Measurements from ENCODE around the gene LYRM4. TPM values are rescaled to one million over a fixed set of nuclear protein-coding genes. Genes with fewer than 3 reads are reported as not detected.

LYRM4 gene
- total and polyA plus RNA-seq, 4 donors = 15.2 to 23.2 (median 19.1) TPM

DNA sequence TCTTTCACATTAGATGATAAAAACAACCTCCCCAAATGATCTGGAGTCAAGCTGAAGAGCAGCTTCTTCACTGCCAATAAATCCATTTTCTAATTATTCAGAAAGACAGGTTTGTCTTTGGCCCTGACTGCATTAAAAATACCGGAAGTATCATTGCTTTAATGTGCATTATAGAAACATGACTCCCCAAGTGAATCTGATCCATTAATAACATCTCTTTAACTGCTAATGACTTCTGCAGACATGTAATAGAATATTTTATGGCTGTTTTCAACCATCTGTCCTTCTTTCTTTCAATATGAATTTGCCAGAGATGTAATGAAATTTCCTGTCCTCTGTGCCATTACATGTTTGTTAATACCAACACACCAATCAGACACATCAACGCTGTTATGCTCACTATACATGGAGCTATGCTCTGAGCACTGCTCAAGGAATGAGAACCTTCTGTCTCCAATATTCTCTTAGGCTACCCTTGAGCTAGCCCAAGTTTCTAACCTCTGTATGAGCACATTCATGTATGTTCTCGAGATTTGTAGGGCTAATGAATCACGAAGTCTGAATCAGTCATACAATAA is 87.8 kb downstream of the LYRM4 start:
- Histone ChIP-seq H3K4me3 (no peak overlapping the region), H3K27ac (ENCODE audit: low read depth in 1 of 2, low read length in 1 of 2) (no peak overlapping the region), H3K36me3 (ENCODE audit: control insufficient read depth in 4 of 4, insufficient read depth in 4 of 4, low read length in 4 of 4) (no peaks in the 10 kb centered on the region), H3K4me1 (ENCODE audit: control insufficient read depth in 5 of 5, insufficient read depth in 5 of 5, low read length in 5 of 5) (peaks cover 0 to 23% (median 0%) of the 10 kb centered on the region in 5 donors), H3K9me3 (ENCODE audit: control insufficient read depth in 4 of 4, insufficient read depth in 3 of 4, low read length in 3 of 4) (no peaks in the 10 kb centered on the region), H3K27me3 (ENCODE audit: control insufficient read depth in 3 of 3, insufficient read depth in 3 of 3, low read length in 2 of 3) (no peaks in the 10 kb centered on the region), H3K9ac (ENCODE audit: insufficient read depth in 1 of 2, low read length in 2 of 2) (no peak overlapping the region)
- TF ChIP-seq, protein P1, sequence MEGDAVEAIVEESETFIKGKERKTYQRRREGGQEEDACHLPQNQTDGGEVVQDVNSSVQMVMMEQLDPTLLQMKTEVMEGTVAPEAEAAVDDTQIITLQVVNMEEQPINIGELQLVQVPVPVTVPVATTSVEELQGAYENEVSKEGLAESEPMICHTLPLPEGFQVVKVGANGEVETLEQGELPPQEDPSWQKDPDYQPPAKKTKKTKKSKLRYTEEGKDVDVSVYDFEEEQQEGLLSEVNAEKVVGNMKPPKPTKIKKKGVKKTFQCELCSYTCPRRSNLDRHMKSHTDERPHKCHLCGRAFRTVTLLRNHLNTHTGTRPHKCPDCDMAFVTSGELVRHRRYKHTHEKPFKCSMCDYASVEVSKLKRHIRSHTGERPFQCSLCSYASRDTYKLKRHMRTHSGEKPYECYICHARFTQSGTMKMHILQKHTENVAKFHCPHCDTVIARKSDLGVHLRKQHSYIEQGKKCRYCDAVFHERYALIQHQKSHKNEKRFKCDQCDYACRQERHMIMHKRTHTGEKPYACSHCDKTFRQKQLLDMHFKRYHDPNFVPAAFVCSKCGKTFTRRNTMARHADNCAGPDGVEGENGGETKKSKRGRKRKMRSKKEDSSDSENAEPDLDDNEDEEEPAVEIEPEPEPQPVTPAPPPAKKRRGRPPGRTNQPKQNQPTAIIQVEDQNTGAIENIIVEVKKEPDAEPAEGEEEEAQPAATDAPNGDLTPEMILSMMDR (IDR thresholded peaks at IDR 0.05; ENCODE audit: control extremely low read depth, extremely low read depth) = no peak
- WGBS, 2 donors = 89 to 90% methylated on average over 4 of the region's 4 CpGs
- DNase-seq = no peak
- no peak for ATAC-seq (ENCODE audit: insufficient read depth, low FRiP score)

DNA sequence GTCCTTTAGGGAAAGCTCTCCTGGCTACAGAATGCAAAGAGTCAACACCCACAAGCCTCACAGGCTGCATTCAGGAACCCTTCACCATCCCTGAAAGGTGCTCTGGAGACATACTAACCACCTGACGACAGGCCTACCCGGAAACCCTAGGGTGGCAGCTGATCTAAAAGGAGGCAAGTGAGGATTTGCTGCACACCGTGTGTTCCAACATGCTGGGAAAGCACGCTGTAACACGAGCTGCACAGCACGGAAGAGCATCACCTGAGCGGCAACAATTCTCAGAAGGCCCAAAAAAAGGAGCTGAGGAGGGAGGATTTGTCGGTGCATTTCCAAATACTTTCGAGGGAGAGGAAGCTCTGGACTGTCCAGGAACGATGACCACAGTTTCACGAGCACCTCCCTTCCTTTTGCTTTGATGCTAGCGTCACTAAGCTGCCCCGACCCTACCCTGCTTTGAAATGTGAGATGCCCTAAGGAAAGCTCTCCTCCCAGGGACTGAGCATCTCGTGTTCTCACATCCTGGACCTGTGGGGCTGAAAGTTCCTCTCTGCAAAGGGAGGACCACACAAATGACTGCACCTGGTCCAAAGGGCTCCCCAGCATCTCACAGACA is 88.6 kb downstream of the LYRM4 start:
- Histone ChIP-seq H3K4me3 (no peak overlapping the region), H3K27me3 (ENCODE audit: control insufficient read depth in 3 of 3, insufficient read depth in 3 of 3, low read length in 2 of 3) (no peaks in the 10 kb centered on the region), H3K4me1 (ENCODE audit: control insufficient read depth in 5 of 5, insufficient read depth in 5 of 5, low read length in 5 of 5) (peaks cover 0 to 30% (median 0%) of the 10 kb centered on the region in 5 donors), H3K9ac (ENCODE audit: insufficient read depth in 1 of 2, low read length in 2 of 2) (no peak overlapping the region), H3K36me3 (ENCODE audit: control insufficient read depth in 4 of 4, insufficient read depth in 4 of 4, low read length in 4 of 4) (no peaks in the 10 kb centered on the region), H3K27ac (ENCODE audit: low read depth in 1 of 2, low read length in 1 of 2) (no peak overlapping the region), H3K9me3 (ENCODE audit: control insufficient read depth in 4 of 4, insufficient read depth in 3 of 4, low read length in 3 of 4) (no peaks in the 10 kb centered on the region)
- DNase-seq (peak in 1 of 3 donors; percentile 33), ATAC-seq (ENCODE audit: insufficient read depth, low FRiP score) (no peak)
- TF ChIP-seq, protein P1 (IDR thresholded peaks at IDR 0.05; ENCODE audit: control extremely low read depth, extremely low read depth) = no peak
- WGBS, 2 donors = 55 to 70% methylated on average over 14 of the region's 14 CpGs

DNA sequence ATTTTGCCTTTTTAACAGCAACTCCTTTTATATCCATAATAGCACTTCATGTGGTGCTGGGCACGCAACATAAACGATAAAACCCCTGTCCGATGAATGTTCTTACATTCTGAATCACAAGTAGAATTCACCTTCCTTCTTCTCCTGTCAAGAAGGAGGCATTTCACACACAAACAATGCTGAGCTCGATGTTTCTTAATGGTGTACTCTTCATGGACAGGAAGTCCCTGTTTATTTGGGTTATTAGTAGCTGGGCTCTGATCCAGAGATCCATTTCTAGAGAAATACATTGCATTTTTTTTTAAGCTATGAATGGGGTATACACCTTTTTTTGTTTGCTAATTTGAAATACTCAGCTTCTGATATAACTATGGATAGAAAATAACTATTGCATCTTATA is 93.2 kb downstream of the LYRM4 start:
- Histone ChIP-seq H3K27me3 (ENCODE audit: control insufficient read depth in 3 of 3, insufficient read depth in 3 of 3, low read length in 2 of 3) (no peaks in the 10 kb centered on the region), H3K9me3 (ENCODE audit: control insufficient read depth in 4 of 4, insufficient read depth in 3 of 4, low read length in 3 of 4) (no peaks in the 10 kb centered on the region), H3K36me3 (ENCODE audit: control insufficient read depth in 4 of 4, insufficient read depth in 4 of 4, low read length in 4 of 4) (no peaks in the 10 kb centered on the region), H3K27ac (ENCODE audit: low read depth in 1 of 2, low read length in 1 of 2) (no peak overlapping the region), H3K4me3 (no peak overlapping the region), H3K4me1 (ENCODE audit: control insufficient read depth in 5 of 5, insufficient read depth in 5 of 5, low read length in 5 of 5) (peaks cover 0 to 10% (median 0%) of the 10 kb centered on the region in 5 donors), H3K9ac (ENCODE audit: insufficient read depth in 1 of 2, low read length in 2 of 2) (no peak overlapping the region)
- TF ChIP-seq, protein P1 (IDR thresholded peaks at IDR 0.05; ENCODE audit: control extremely low read depth, extremely low read depth) = no peak
- no peak for ATAC-seq (ENCODE audit: insufficient read depth, low FRiP score)
- 57 to 68% methylated on average over 4 of the region's 4 CpGs for WGBS, 2 donors
- DNase-seq = peak in 2 of 3 donors; percentile 46 to 71

Data from lung (tissue), 12 donors.